Smooth muscle cell of the coronary artery (primary cell): ENCODE results near the gene PRRG1. TPM values are rescaled to one million over a fixed set of nuclear protein-coding genes. Genes with fewer than 3 reads are reported as not detected.

Experiments used
- total RNA-seq: library from RNA; depleted of rRNA; stranded (reverse); fragments of >200 nt; gene quantifications from 2 replicates; pipeline ENCODE4 v1.2.3, GENCODE V29; 2014; ENCODE audit warnings: low replicate concordance

The PRRG1 gene
- 2.2 and 14.5 TPM in 2 replicates for total RNA-seq

GRCh38 chrX:37349221-37350033 is at the start of gene PRRG1:
PRRG1 (plus strand) TSS chrX:37349364; CDS start chrX:37406250, 56,886 bp downstream.

Other genes with a start within 250 kb of the PRRG1 start
- gene LANCL3, start 222.3 kb downstream of the PRRG1 start, total RNA-seq, result 0.08 TPM in 1 of 2 replicates, not detected in the other